ENCODE results near the gene PCK2.
"Not testable (repeated sequence)": the region's sequence is repeated elsewhere in the genome, so short reads cannot be mapped to it uniquely, and the experiment has no call there.

PCK2 gene

GRCh38 chr14:24100197-24100981 lies 6.3 kb downstream of the PCK2 start:
- Histone ChIP-seq H3K36me3 (ENCODE audit: insufficient read depth, insufficient read length, low read length) (peaks cover 63% of the 10 kb centered on the region), H3K9me3 (ENCODE audit: insufficient read depth, low read length) (no peaks in the 10 kb centered on the region; the same call in 1 of the 2 replicates), H3K4me1 (ENCODE audit: insufficient read depth, insufficient read length) (peaks cover 2% of the 10 kb centered on the region), H3K4me3 (ENCODE audit: insufficient read length, low read depth) (no peak overlapping the region), H3K27me3 (ENCODE audit: insufficient read depth, insufficient read length) (no peaks in the 10 kb centered on the region), H3K9ac (ENCODE audit: insufficient read length, low read depth) (no peak overlapping the region)
- TF ChIP-seq ZNF274 (IDR thresholded peaks at IDR 0.05; ENCODE audit: low read depth, low read length): no peak
- no peak for DNase-seq (ENCODE audit: low read depth, low spot score)

GRCh38 chr14:24100982-24101494 lies 6.9 kb downstream of the PCK2 start:
- Histone ChIP-seq H3K4me3 (ENCODE audit: insufficient read length, low read depth) (no peak overlapping the region), H3K27me3 (ENCODE audit: insufficient read depth, insufficient read length) (no peaks in the 10 kb centered on the region), H3K9ac (ENCODE audit: insufficient read length, low read depth) (no peak overlapping the region), H3K4me1 (ENCODE audit: insufficient read depth, insufficient read length) (no peaks in the 10 kb centered on the region), H3K36me3 (ENCODE audit: insufficient read depth, insufficient read length, low read length) (peaks cover 63% of the 10 kb centered on the region), H3K9me3 (ENCODE audit: insufficient read depth, low read length) (no peaks in the 10 kb centered on the region; the same call in 1 of the 2 replicates)
- DNase-seq (ENCODE audit: low read depth, low spot score): no peak
- TF ChIP-seq SUZ12 (IDR thresholded peaks at IDR 0.05; ENCODE audit: extremely low read depth, insufficient read depth, insufficient read length): no peak
- TF ChIP-seq ZNF274 (IDR thresholded peaks at IDR 0.05; ENCODE audit: low read depth, low read length): no peak
- TF ChIP-seq YY1 (IDR thresholded peaks at IDR 0.05; ENCODE audit: insufficient read depth, insufficient read length): no peak

DNA sequence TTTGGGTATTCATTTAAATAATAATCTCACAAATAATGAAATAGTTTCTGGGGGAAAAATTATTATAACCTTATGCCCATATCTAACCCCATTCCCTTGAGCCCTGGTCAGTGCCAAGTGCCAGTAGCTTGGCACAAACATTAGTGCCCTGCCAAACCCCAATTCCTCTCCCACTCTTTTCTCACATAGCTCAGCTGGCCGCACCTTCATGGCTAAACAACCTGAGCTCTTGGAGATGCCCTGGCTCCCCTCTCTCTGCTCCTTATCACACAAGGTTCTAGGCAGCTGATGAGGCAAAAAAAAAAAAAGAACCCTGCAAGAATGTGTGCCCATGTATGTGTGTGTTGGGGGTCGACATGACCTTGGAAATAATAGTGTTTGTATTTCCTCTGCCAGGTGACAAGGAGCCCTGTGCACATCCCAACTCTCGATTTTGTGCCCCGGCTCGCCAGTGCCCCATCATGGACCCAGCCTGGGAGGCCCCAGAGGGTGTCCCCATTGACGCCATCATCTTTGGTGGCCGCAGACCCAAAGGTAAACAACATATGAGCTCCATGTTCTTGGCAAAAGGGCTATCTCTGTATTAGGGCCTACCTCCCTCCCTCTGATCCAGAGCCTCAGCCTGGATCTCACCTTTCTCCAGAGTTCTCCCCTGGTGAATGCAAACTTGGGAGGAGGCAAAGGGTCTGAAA lies 8.4 kb downstream of the PCK2 start:
- Histone ChIP-seq H3K9ac (ENCODE audit: insufficient read length, low read depth) (no peak overlapping the region), H3K27me3 (ENCODE audit: insufficient read depth, insufficient read length) (no peaks in the 10 kb centered on the region), H3K4me3 (ENCODE audit: insufficient read length, low read depth) (no peak overlapping the region), H3K9me3 (ENCODE audit: insufficient read depth, low read length) (no peaks in the 10 kb centered on the region; the same call in 1 of the 2 replicates), H3K4me1 (ENCODE audit: insufficient read depth, insufficient read length) (no peaks in the 10 kb centered on the region), H3K36me3 (ENCODE audit: insufficient read depth, insufficient read length, low read length) (peaks cover 55% of the 10 kb centered on the region)
- TF ChIP-seq SUZ12 (IDR thresholded peaks at IDR 0.05; ENCODE audit: extremely low read depth, insufficient read depth, insufficient read length): no peak
- no peak for TF ChIP-seq ZNF274 (IDR thresholded peaks at IDR 0.05; ENCODE audit: low read depth, low read length)
- no peak for TF ChIP-seq YY1 (IDR thresholded peaks at IDR 0.05; ENCODE audit: insufficient read depth, insufficient read length)
- no peak for DNase-seq (ENCODE audit: low read depth, low spot score)

- DNase-seq (ENCODE audit: low read depth, low spot score): no peak
- Histone ChIP-seq H3K36me3 (ENCODE audit: insufficient read depth, insufficient read length, low read length) (peaks cover 49% of the 10 kb centered on the region), H3K9ac (ENCODE audit: insufficient read length, low read depth) (no peak overlapping the region), H3K9me3 (ENCODE audit: insufficient read depth, low read length) (no peaks in the 10 kb centered on the region; the same call in 1 of the 2 replicates), H3K27me3 (ENCODE audit: insufficient read depth, insufficient read length) (no peaks in the 10 kb centered on the region), H3K4me1 (ENCODE audit: insufficient read depth, insufficient read length) (no peaks in the 10 kb centered on the region), H3K4me3 (ENCODE audit: insufficient read length, low read depth) (no peak overlapping the region)
- TF ChIP-seq YY1 (IDR thresholded peaks at IDR 0.05; ENCODE audit: insufficient read depth, insufficient read length) (no peak), SUZ12 (IDR thresholded peaks at IDR 0.05; ENCODE audit: extremely low read depth, insufficient read depth, insufficient read length) (no peak), ZNF274 (IDR thresholded peaks at IDR 0.05; ENCODE audit: low read depth, low read length) (no peak)
Observed at GRCh38 chr14:24103451-24103850, 9.3 kb downstream of the PCK2 start.

GRCh38 chr14:24105609-24106239 lies 11.6 kb downstream of the PCK2 start:
- DNase-seq (ENCODE audit: low read depth, low spot score); H3K9me3 ChIP-seq (ENCODE audit: insufficient read depth, low read length); H3K27me3 ChIP-seq (ENCODE audit: insufficient read depth, insufficient read length); H3K4me3 ChIP-seq (ENCODE audit: insufficient read length, low read depth); H3K9ac ChIP-seq (ENCODE audit: insufficient read length, low read depth); H3K4me1 ChIP-seq (ENCODE audit: insufficient read depth, insufficient read length): not testable (repeated sequence)
- H3K36me3 ChIP-seq (ENCODE audit: insufficient read depth, insufficient read length, low read length): peaks cover 28% of the 10 kb centered on the region

GRCh38 chr14:24106672-24107271 lies 12.7 kb downstream of the PCK2 start:
- TF ChIP-seq ZNF274 (IDR thresholded peaks at IDR 0.05; ENCODE audit: low read depth, low read length): no peak
- no peak for TF ChIP-seq SUZ12 (IDR thresholded peaks at IDR 0.05; ENCODE audit: extremely low read depth, insufficient read depth, insufficient read length)
- no peak for TF ChIP-seq YY1 (IDR thresholded peaks at IDR 0.05; ENCODE audit: insufficient read depth, insufficient read length)
- peaks cover 21% of the 10 kb centered on the region for H3K36me3 ChIP-seq (ENCODE audit: insufficient read depth, insufficient read length, low read length)
- no peaks in the 10 kb centered on the region; the same call in 1 of the 2 replicates for H3K9me3 ChIP-seq (ENCODE audit: insufficient read depth, low read length)

More at GRCh38 chr14:24106672-24107271, 12.7 kb downstream of the PCK2 start:
- no peak overlapping the region for H3K4me3 ChIP-seq (ENCODE audit: insufficient read length, low read depth)
- H3K4me1 ChIP-seq (ENCODE audit: insufficient read depth, insufficient read length): no peaks in the 10 kb centered on the region
- H3K27me3 ChIP-seq (ENCODE audit: insufficient read depth, insufficient read length): no peaks in the 10 kb centered on the region
- no peak for DNase-seq (ENCODE audit: low read depth, low spot score)
- H3K9ac ChIP-seq (ENCODE audit: insufficient read length, low read depth): no peak overlapping the region

All from NT2/D1 (cell line).